ENCODE results near the gene WDR41.
"Not testable (repeated sequence)": the region's sequence is repeated elsewhere in the genome, so short reads cannot be mapped to it uniquely, and the experiment has no call there.

WDR41 gene

GRCh38 chr5:77499441-77499840 lies 7.3 kb upstream of the WDR41 start:
- no peak overlapping the region for H3K27ac ChIP-seq
- TF ChIP-seq ZFX (IDR thresholded peaks at IDR 0.05; ENCODE audit: borderline replicate concordance): no peak
- TF ChIP-seq, protein P1, sequence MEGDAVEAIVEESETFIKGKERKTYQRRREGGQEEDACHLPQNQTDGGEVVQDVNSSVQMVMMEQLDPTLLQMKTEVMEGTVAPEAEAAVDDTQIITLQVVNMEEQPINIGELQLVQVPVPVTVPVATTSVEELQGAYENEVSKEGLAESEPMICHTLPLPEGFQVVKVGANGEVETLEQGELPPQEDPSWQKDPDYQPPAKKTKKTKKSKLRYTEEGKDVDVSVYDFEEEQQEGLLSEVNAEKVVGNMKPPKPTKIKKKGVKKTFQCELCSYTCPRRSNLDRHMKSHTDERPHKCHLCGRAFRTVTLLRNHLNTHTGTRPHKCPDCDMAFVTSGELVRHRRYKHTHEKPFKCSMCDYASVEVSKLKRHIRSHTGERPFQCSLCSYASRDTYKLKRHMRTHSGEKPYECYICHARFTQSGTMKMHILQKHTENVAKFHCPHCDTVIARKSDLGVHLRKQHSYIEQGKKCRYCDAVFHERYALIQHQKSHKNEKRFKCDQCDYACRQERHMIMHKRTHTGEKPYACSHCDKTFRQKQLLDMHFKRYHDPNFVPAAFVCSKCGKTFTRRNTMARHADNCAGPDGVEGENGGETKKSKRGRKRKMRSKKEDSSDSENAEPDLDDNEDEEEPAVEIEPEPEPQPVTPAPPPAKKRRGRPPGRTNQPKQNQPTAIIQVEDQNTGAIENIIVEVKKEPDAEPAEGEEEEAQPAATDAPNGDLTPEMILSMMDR (IDR thresholded peaks at IDR 0.05): no peak

GRCh38 chr5:77498952-77499351 lies 6.8 kb upstream of the WDR41 start:
- no peak overlapping the region for H3K27ac ChIP-seq
- TF ChIP-seq, protein P1 (IDR thresholded peaks at IDR 0.05): no peak
- TF ChIP-seq ZFX (IDR thresholded peaks at IDR 0.05; ENCODE audit: borderline replicate concordance): no peak

DNA sequence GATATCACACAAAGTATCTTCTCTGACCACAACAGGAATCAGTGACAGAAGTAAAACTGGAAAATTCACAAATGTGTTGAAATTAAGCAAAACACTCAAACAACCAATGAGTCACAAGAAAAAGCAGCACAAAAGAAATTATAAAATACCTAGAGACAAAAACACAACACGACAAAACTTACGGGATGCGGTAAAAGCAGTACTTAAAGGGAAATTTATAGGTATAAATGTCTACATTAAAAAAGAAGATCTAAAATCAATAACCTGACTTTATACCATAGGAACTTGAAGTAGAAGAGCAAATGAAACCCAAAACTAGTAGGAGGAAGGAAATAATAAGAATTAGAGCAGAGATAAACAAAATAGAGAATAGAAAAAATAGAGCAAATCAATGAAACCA lies 2.8 kb upstream of the WDR41 start:
- TF ChIP-seq, protein P1 (IDR thresholded peaks at IDR 0.05): no peak
- TF ChIP-seq ZFX (IDR thresholded peaks at IDR 0.05; ENCODE audit: borderline replicate concordance): no peak
- no peak overlapping the region for H3K27ac ChIP-seq

DNA sequence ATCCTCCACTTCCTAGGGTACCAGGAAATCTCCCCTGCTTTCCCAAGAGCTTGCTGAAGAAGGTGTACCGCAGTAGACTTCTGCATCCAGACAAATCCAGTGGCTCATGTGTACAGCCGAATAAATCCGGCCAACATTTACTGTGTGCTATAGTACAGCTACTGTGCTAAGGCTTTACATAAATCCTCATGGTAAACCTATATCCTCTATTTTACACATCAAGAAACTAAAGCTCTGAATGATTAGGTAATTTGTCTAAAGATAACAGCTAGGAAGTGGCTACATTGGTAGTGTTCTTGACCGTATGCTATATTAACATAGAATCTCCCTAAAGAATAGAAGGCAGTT lies 511 bp upstream of the WDR41 start:
- TF ChIP-seq, protein P1 (IDR thresholded peaks at IDR 0.05): peak; percentile 71
- no peak for TF ChIP-seq ZFX (IDR thresholded peaks at IDR 0.05; ENCODE audit: borderline replicate concordance)
- peak overlapping the region; percentile 71 for H3K27ac ChIP-seq

GRCh38 chr5:77490741-77491344 lies 1.3 kb downstream of the WDR41 start:
- not testable (repeated sequence) for H3K27ac ChIP-seq

DNA sequence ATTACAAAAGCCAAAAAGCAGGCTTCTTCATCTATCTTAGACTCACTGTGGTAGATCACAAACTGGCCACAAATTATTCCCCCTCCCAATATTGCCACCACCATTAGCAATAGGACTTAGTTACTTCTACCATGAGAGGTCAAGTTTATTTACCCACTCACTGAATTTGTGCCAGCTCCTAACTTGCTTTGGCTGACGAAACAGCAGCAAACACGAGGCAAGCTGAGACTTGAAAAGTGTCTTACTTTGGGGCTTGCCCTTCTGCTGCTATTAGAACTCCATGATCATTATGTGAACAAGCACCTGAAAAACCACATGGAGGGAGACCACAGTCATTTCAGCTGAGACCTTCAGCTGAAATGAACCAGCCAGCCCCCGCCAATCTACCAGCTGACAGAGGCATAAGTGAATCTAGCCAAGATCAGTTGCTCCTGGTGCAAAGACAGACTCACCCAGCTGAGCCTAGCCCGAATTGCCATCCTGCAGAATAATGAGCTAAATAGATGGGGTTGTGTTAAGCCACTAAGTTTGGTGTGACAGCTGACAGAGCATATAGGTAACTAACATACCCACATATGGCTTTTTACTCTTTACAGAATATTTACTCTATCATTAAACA lies 5.7 kb downstream of the WDR41 start:
- TF ChIP-seq, protein P1 (IDR thresholded peaks at IDR 0.05): no peak
- TF ChIP-seq ZFX (IDR thresholded peaks at IDR 0.05; ENCODE audit: borderline replicate concordance): no peak
- H3K27ac ChIP-seq: no peak overlapping the region

- no peak overlapping the region for H3K27ac ChIP-seq
- TF ChIP-seq, protein P1 (IDR thresholded peaks at IDR 0.05): no peak
- no peak for TF ChIP-seq ZFX (IDR thresholded peaks at IDR 0.05; ENCODE audit: borderline replicate concordance)
Measured at GRCh38 chr5:77483682-77484081, 8.4 kb downstream of the WDR41 start.

DNA sequence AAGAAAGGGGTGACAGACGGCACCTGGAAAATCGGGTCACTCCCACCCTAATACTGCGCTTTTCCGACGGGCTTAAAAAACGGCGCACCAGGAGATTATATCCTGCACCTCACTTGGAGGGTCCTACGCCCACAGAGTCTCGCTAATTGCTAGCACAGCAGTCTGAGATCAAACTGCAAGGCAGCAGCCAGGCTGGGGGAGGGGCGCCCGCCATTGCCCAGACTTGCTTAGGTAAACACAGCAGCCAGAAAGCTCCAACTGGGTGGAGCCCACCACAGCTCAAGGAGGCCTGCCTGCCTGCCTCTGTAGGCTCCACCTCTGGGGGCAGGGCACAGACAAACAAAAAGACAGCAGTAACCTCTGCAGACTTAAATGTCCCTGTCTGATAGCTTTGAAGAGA lies 17.1 kb downstream of the WDR41 start:
- H3K27ac ChIP-seq: not testable (repeated sequence)

DNA sequence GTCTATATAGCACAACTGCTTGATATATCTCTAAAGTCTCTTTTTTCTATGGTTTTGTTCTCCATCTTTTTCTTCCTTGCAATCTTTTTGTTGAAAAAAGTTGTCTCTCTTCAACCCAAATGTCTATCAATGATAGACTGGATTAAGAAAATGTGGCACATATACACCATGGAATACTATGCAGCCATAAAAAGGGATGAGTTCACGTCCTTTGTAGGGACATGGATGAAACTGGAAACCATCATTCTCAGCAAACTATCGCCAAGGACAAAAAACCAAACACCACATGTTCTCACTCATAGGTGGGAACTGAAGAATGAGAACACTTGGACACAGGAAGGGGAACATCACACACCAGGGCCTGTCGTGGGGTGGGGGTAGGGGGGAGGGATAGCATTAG lies 23.2 kb downstream of the WDR41 start:
- H3K27ac ChIP-seq: not testable (repeated sequence)

All from 22Rv1 (cell line).